ENCODE measurements around the gene CNOT3.

- TF ChIP-seq POLR2A (IDR thresholded peaks at IDR 0.05), result no peak
- no peak for TF ChIP-seq CTCF (IDR thresholded peaks at IDR 0.05)
Measured at GRCh38 chr19:54154603-54155345, 17.2 kb downstream of the CNOT3 start.
